HepG2 (cell line): ENCODE results near the gene CAMTA1. TPM values are rescaled to one million over a fixed set of nuclear protein-coding genes. Genes with fewer than 3 reads are reported as not detected.
"Not testable (repeated sequence)": the region's sequence is repeated elsewhere in the genome, so short reads cannot be mapped to it uniquely, and the experiment has no call there.

Experiments used
- ATAC-seq: fragments of 200-7000 bp; cut with Tn5 transposase; 3 replicates; pipeline ENCODE4 v1.9.1; 2020; ENCODE audit warnings: mild to moderate bottlenecking, moderate library complexity
- BruUV-seq: library from RNA; stranded (reverse); fragments of 400-500 nt; replicated peaks from 2 replicates; lab custom pipeline; 2021; lab: Mats Ljungman, UMichigan
- CTCF ChIA-PET: fragments of 300-600 bp; formaldehyde crosslinking; extraction: SDS; loops from one replicate; lab custom pipeline; 2021; ENCODE audit warnings: low total read pairs, inconsistent platforms, low intra/inter-chr PET ratio; lab: Yijun Ruan, JAX
- POLR2A ChIA-PET: fragments of 350-600 bp; sonication (Branson Sonifier 250); formaldehyde crosslinking; loops from one replicate; lab custom pipeline; 2020; ENCODE audit warnings: antibody characterized with exemption, inconsistent platforms; lab: Yijun Ruan, JAX
- DNase-seq: peaks from one replicate; pipeline ENCODE4 v3.0.0-alpha.2; 2015; ENCODE audit warnings: low spot score
- FAIRE-seq: peaks from 3 replicates; lab custom pipeline; 2011; peaks lifted over from hg19 to GRCh38; lab: Jason Lieb, UNC
- H2AFZ ChIP-seq: one replicate; pipeline ENCODE4 v1.6.1; 2011; ENCODE audit warnings: low read length, inconsistent platforms
- H3K27ac ChIP-seq: fragments of 300-600 bp; 3 replicates; pipeline ENCODE4 v1.8.0; 2011; ENCODE audit warnings: mixed run types, mild to moderate bottlenecking, mixed read lengths, low read length, inconsistent platforms; ENCODE audit not compliant: insufficient read depth; ENCODE audit errors: extremely low read length
- H3K27me3 ChIP-seq, 2 experiments: fragments of 200-600 bp in 1 of 2; 2 replicates in 1 of 2; 3 replicates in 1 of 2; pipeline versions ENCODE4 v1.6.0 to v1.8.0; 2011; ENCODE audit warnings: low read length in 2 of 2, mild to moderate bottlenecking in 2 of 2, moderate library complexity in 2 of 2, inconsistent platforms in 1 of 2; ENCODE audit not compliant: insufficient read depth in 2 of 2, control insufficient read depth in 1 of 2
- H3K36me3 ChIP-seq, 2 experiments: fragments of 200-600 bp in 1 of 2; replicated peaks in 1 of 2; 2 replicates in 1 of 2; 3 replicates in 1 of 2; pipeline versions ENCODE4 v1.5.1 to v1.8.0; 2011; ENCODE audit warnings: low read length in 2 of 2, inconsistent platforms in 1 of 2; ENCODE audit not compliant: insufficient read depth in 2 of 2, control insufficient read depth in 1 of 2
- H3K4me1 ChIP-seq: 2 replicates; pipeline ENCODE4 v1.5.1; 2012; ENCODE audit warnings: low read length, inconsistent platforms; ENCODE audit not compliant: insufficient read depth
- H3K4me2 ChIP-seq: 2 replicates; pipeline ENCODE4 v1.6.0; 2011; ENCODE audit warnings: low read depth, low read length, inconsistent platforms
- H3K4me3 ChIP-seq, 3 experiments: fragments of 200-600 bp in 1 of 3; sonication (generic), shearing (Covaris generic) in 1 of 3; replicated peaks in 1 of 3; 2 replicates each; pipeline ENCODE4 v1.5.1; 2011 to 2016; ENCODE audit warnings: low read length in 3 of 3, inconsistent platforms in 2 of 3, low read depth in 2 of 3, mild to moderate bottlenecking in 2 of 3, control low read depth in 1 of 3, mixed read lengths in 1 of 3; ENCODE audit not compliant: insufficient read depth in 1 of 3
- H3K79me2 ChIP-seq: one replicate; pipeline ENCODE4 v1.6.1; 2011; ENCODE audit warnings: low read length, inconsistent platforms; ENCODE audit not compliant: insufficient read depth
- H3K9ac ChIP-seq: 2 replicates; pipeline ENCODE4 v1.6.0; 2011; ENCODE audit warnings: mild to moderate bottlenecking, low read depth, low read length, inconsistent platforms; ENCODE audit not compliant: insufficient read depth
- H3K9me3 ChIP-seq: 2 replicates; pipeline ENCODE4 v1.5.1; 2012; ENCODE audit warnings: mild to moderate bottlenecking, low read length
- H4K20me1 ChIP-seq: 2 replicates; pipeline ENCODE4 v1.6.0; 2011; ENCODE audit warnings: inconsistent platforms, mild to moderate bottlenecking, low read length, moderate library complexity; ENCODE audit not compliant: insufficient read depth
- IRX3 ChIP-seq: sonication (generic); formaldehyde crosslinking; IDR thresholded peaks from 2 replicates; pipeline ENCODE4 v1.8.1; 2023; ENCODE audit warnings: mild to moderate bottlenecking, low read depth, missing genetic modification reagents, borderline replicate concordance
- MZF1 ChIP-seq: sonication (generic); formaldehyde crosslinking; IDR thresholded peaks from 2 replicates; pipeline ENCODE4 v1.8.1; 2023; ENCODE audit warnings: mild to moderate bottlenecking, missing genetic modification reagents, borderline replicate concordance
- SRSF1 ChIP-seq: fragments of 200-400 bp; formaldehyde crosslinking; optimal IDR thresholded peaks from 2 replicates; pipeline ENCODE3; 2017; ENCODE audit warnings: mild to moderate bottlenecking, low read depth, low read length, moderate library complexity
- WGBS: methylation state at CpG from one replicate; pipeline ENCODE4 v1.1.6; 2017; ENCODE audit warnings: low lambda C conversion rate; 5-methylcytosine and 5-hydroxymethylcytosine counted together
- in situ Hi-C: cut with HindIII; loops from 2 replicates; pipeline ENCODE4 v1.10.0; 2017; ENCODE audit warnings: low pct_unique_long_range_greater_than_20kb; ENCODE audit not compliant: extremely low pct_ligation_motif_present
- intact Hi-C: fragments of 100-400 bp; cut with micrococcal nuclease; formaldehyde crosslinking; loops from one replicate; pipeline ENCODE4 v1.10.0; 2022; ENCODE audit not compliant: unreplicated experiment
- polyA plus RNA-seq, 8 experiments: library from polyadenylated mRNA; depleted of rRNA in 3 of 8; stranded (reverse) in 7 of 8; unstranded in 1 of 8; fragments of >200 nt; fragmentation: Illumina TruSeq in 4 of 8; extraction: Trizol in 4 of 8; gene quantifications; 2 replicates each; pipeline versions ENCODE4 v1.2.1 to v1.2.3, GENCODE V29; 2011 to 2016; ENCODE audit warnings: low read depth in 4 of 8, missing spikeins in 1 of 8, mixed read lengths in 1 of 8; ENCODE audit not compliant: insufficient read depth in 1 of 8
- total RNA-seq, 5 experiments: library from RNA; depleted of rRNA; stranded (reverse); fragments of >200 nt; fragmentation: Illumina TruSeq; extraction: Trizol; gene quantifications; 2 replicates each; pipeline ENCODE4 v1.2.3, GENCODE V29; 2016; ENCODE audit warnings: low read depth in 1 of 5
- TF ChIP-seq, protein P1 (sequence below): sonication (generic); formaldehyde crosslinking; IDR thresholded peaks from 2 replicates; pipeline ENCODE4 v1.5.0; 2020; ENCODE audit warnings: missing genetic modification reagents

The CAMTA1 gene
- total and polyA plus RNA-seq, 2 of the 13 experiments (the other 11 are each of a cell fraction or from before 2014, with no cell fraction given): 25.0 to 36.4 TPM

DNA sequence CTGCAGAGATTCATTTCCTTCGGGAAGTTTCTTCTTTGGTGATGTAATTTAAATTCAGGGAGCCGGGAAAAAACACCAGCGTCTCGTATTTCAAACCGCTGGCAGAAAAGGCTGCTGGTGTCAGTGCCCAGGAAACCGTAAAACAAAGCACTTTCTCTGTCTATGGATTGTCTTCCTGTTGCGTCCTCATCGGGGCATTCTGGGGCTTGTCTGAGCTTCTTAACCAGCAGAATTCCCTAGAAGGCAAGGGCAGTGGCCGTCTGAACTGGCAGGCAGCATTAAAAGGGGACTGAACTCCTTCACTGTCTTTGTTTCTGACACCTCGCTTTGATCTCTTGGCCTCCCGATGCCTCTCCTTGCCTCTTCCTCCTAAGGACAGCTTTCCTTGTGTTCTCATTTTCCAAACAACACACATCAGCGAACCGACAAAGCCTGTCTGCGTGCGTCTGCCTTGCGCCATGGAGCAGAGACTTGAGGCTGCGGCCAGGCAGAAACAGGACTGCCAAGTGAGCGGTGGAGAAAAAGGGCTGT, 594.3 kb downstream of the CAMTA1 start (continued):
- TF ChIP-seq, protein P1, sequence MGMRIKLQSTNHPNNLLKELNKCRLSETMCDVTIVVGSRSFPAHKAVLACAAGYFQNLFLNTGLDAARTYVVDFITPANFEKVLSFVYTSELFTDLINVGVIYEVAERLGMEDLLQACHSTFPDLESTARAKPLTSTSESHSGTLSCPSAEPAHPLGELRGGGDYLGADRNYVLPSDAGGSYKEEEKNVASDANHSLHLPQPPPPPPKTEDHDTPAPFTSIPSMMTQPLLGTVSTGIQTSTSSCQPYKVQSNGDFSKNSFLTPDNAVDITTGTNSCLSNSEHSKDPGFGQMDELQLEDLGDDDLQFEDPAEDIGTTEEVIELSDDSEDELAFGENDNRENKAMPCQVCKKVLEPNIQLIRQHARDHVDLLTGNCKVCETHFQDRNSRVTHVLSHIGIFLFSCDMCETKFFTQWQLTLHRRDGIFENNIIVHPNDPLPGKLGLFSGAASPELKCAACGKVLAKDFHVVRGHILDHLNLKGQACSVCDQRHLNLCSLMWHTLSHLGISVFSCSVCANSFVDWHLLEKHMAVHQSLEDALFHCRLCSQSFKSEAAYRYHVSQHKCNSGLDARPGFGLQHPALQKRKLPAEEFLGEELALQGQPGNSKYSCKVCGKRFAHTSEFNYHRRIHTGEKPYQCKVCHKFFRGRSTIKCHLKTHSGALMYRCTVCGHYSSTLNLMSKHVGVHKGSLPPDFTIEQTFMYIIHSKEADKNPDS (CRISPR knock-in tag): no peak
- TF ChIP-seq IRX3 (CRISPR knock-in tag) (no peak), MZF1 (CRISPR knock-in tag) (no peak), SRSF1 (no peak)

GRCh38 chr1:7380068-7380467, 594.8 kb downstream of the CAMTA1 start:
- H3K4me3 ChIP-seq, CTCF ChIA-PET, in situ Hi-C loops, POLR2A ChIA-PET, H3K9me3 ChIP-seq, H3K4me1 ChIP-seq, H3K79me2 ChIP-seq, H3K9ac ChIP-seq, H3K4me2 ChIP-seq, ATAC-seq, H2AFZ ChIP-seq, H3K27me3 ChIP-seq, BruUV-seq, H3K27ac ChIP-seq, H3K36me3 ChIP-seq, DNase-seq, H4K20me1 ChIP-seq, FAIRE-seq, intact Hi-C loops: not testable (repeated sequence)
- WGBS: 64% methylated on average over 8 of the region's 9 CpGs
